Sigmoid colon (tissue), 4 donors: Measurements from ENCODE around the gene GPATCH8.

ENCODE experiments used
- CTCF ChIP-seq, 4 experiments: fragments of 450-650 bp in 3 of 4; fragments of 200-600 bp in 1 of 4; IDR thresholded peaks; one replicate each; pipeline ENCODE4 v1.5.1; 2016 to 2019; ENCODE audit warnings: antibody characterized with exemption in 4 of 4, mild to moderate bottlenecking in 3 of 4, moderate library complexity in 2 of 4
- POLR2A ChIP-seq, 2 donors: fragments of 450-650 bp; IDR thresholded peaks; one replicate each; pipeline ENCODE4 v1.6.1; 2016; ENCODE audit warnings: antibody characterized with exemption in 2 of 2, mild to moderate bottlenecking in 2 of 2, moderate library complexity in 2 of 2
- POLR2AphosphoS5 ChIP-seq, 4 donors: sonication (generic); formaldehyde crosslinking; IDR thresholded peaks; one replicate each; pipeline ENCODE4 v1.6.1; 2017; ENCODE audit warnings: antibody characterized with exemption in 4 of 4

DNA sequence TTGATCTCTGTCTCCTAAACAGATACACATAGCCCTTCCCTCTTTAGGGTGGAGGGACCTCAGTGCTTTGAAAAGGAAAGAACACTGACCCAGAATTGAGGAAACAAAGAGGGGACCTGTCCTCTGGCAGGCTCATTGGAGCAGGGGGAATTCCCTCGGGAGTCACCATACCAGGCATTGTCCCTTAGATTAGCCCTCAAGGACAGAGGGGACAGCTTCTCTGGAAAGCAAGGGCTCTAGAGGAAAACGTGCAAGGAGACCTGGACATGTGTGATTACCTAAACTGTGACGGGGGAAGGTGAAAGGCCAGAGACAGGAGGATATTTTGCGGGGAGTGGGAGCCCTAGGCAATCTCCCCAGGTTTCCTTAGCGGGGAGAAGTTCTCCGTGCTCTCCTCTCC is 46.5 kb upstream of the GPATCH8 start:
- TF ChIP-seq POLR2A (IDR thresholded peaks at IDR 0.05) (no peak), CTCF (IDR thresholded peaks at IDR 0.05) (no peak), POLR2AphosphoS5 (IDR thresholded peaks at IDR 0.05) (no peak)
